Renal cortex interstitium (tissue), 11 donors: ENCODE results near the gene MRPL55. TPM values are rescaled to one million over a fixed set of nuclear protein-coding genes. Genes with fewer than 3 reads are reported as not detected.

ENCODE experiments used
- DNase-seq, 11 donors: peaks; one replicate each; pipeline ENCODE4 v3.0.0-alpha.2; 2013; ENCODE audit warnings: low read depth in 9 of 11, low spot score in 4 of 11; ENCODE audit errors: extremely low read depth in 1 of 11
- polyA plus RNA-seq, 3 donors: library from polyadenylated mRNA; unstranded; fragments of 120-200 nt; gene quantifications; one replicate each; pipeline ENCODE4 v1.2.1, GENCODE V29; 2013; ENCODE audit not compliant: insufficient read length in 3 of 3

The MRPL55 gene
- polyA plus RNA-seq, 3 donors, result 34.2 to 54.4 (median 48.6) TPM

DNA sequence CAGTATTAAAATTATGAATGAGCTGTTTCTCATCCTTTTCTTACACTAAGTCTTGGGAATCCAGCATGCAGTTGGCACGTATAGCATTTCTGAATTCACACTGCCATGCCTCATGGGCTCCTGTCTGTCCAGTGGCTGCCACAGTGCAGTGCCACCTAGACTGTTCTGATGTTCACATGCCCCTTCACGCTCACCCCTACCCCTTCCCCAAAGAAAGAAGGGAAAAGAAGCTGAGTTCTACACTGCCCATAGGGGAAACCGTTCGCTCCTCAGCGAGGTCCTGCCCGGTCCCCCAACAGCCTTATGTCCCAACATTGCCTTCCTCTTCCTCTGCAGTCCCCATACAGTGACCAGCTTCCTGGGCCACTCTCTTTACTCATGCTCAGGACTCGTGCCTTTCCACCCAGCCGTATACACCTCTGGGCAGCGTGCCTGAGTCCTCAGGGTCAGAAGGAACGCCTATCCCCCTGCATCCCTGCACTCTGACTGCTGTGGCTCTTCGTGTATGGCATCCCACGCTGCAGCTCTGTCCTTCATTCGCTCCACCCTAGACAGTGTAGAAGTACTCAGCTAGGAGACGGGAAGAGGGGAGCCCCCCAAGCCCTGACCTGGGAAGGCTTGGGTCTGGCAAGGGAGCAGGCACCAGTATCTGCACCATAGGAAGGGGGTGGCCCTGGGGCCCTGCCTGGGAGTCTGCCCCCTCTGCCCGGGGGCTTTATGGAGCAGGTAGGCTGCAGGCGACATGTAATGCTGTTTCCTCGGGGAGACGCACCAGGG, 50.7 kb downstream of the MRPL55 start:
- no peak for DNase-seq

Other genes with a start within 250 kb of the MRPL55 start
- 1 to 10 TPM; 1.2 to 1.9 (median 1.7) TPM for gene WNT9A, start 161.4 kb downstream of the MRPL55 start, polyA plus RNA-seq
- under 1 TPM; 0.16 to 0.47 (median 0.32) TPM for gene WNT3A, start 102.3 kb downstream of the MRPL55 start, polyA plus RNA-seq
- 100 to 1,000 TPM; 276 to 380 (median 348) TPM for gene ARF1, start 26.6 kb downstream of the MRPL55 start, polyA plus RNA-seq
- 10 to 100 TPM; 13.4 to 23.6 (median 23.2) TPM for gene C1orf35, start 6.0 kb downstream of the MRPL55 start, polyA plus RNA-seq
- gene GUK1, start 31.0 kb upstream of the MRPL55 start, polyA plus RNA-seq, result 100 to 1,000 TPM in 2 of 3 donors, 10 to 100 TPM in 1; 94.9 to 186 (median 154) TPM
- 1 to 10 TPM in 2 of 3 donors, under 1 TPM in 1; 0.56 to 1.1 (median 1.0) TPM for gene GJC2, start 40.6 kb upstream of the MRPL55 start, polyA plus RNA-seq
- 1 to 10 TPM; 4.3 to 7.7 (median 5.5) TPM for gene IBA57, start 56.5 kb upstream of the MRPL55 start, polyA plus RNA-seq
- 10 to 100 TPM; 31.3 to 43.8 (median 35.6) TPM for gene OBSCN, start 98.7 kb upstream of the MRPL55 start, polyA plus RNA-seq